Effector memory CD4-positive, alpha-beta T cell (primary cell): ENCODE measurements around the gene CBX7.

Experiments used
- DNase-seq, 3 donors: peaks; one replicate each; pipeline ENCODE4 v3.0.0-alpha.2; 2020
- H3K27ac ChIP-seq: 2 replicates; pipeline ENCODE4 v1.7.0; 2013; ENCODE audit warnings: mild to moderate bottlenecking, low read length, moderate library complexity; ENCODE audit not compliant: insufficient read depth, poor library complexity, severe bottlenecking
- H3K27me3 ChIP-seq: replicated peaks from 2 replicates; pipeline ENCODE4 v1.7.0; 2013; ENCODE audit warnings: mild to moderate bottlenecking, low read length; ENCODE audit not compliant: insufficient read depth, control insufficient read depth, poor library complexity, severe bottlenecking
- H3K36me3 ChIP-seq: 2 replicates; pipeline ENCODE4 v1.7.0; 2013; ENCODE audit warnings: mild to moderate bottlenecking, low read length, moderate library complexity; ENCODE audit not compliant: control insufficient read depth, insufficient read depth
- H3K4me1 ChIP-seq: 2 replicates; pipeline ENCODE4 v1.7.0; 2013; ENCODE audit warnings: low read length, mild to moderate bottlenecking; ENCODE audit not compliant: control insufficient read depth, insufficient read depth, poor library complexity, severe bottlenecking
- H3K4me3 ChIP-seq: 2 replicates; pipeline ENCODE4 v1.7.0; 2013; ENCODE audit warnings: low read length, low read depth, mild to moderate bottlenecking; ENCODE audit not compliant: insufficient read depth, poor library complexity, severe bottlenecking
- H3K9me3 ChIP-seq: 2 replicates; pipeline ENCODE4 v1.7.0; 2013; ENCODE audit warnings: mild to moderate bottlenecking, low read length, moderate library complexity; ENCODE audit not compliant: control insufficient read depth

CBX7 gene

DNA sequence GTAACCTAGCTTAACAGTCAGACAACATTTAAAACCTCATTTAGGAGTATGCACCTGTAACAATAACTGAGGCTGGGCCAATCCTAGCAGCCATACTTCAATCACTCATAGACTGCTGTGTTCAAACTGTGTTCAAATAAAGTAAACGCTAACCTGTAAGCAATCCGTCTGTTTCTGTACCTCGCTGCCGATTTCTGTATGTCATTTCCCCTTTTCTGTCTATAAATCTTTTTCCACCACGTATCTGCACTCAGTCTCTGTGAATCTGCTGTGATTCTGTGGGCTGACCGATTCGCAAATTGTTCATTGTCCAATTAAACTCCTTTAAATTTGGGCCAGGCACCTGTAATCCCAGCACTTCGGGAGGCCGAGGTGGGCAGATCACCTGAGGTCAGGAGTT is 43.1 kb downstream of the CBX7 start:
- Histone ChIP-seq H3K27ac (no peak overlapping the region), H3K27me3 (no peaks in the 10 kb centered on the region), H3K9me3 (no peaks in the 10 kb centered on the region), H3K4me3 (no peak overlapping the region), H3K36me3 (no peaks in the 10 kb centered on the region), H3K4me1 (no peaks in the 10 kb centered on the region)
- no peak for DNase-seq

DNA sequence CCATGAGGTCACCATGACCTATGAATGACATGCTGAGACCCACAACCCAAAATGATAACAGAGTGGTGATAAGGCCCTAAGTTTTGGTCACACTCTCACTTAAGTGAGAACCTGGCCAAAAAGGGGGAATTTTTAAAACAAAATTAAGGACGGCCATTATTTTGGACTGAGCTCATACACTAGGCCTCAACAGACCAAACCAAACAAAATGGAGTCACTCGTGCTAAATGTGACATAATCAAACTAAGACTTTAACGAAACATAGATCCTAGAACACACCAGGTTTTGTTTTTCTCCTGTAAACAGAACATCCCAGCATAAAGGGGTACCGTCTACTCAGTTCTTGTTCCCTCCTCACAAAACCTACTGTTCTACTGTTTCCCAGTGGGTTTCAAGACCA is 44.0 kb downstream of the CBX7 start:
- Histone ChIP-seq H3K4me1 (no peaks in the 10 kb centered on the region), H3K36me3 (no peaks in the 10 kb centered on the region), H3K4me3 (no peak overlapping the region), H3K27ac (no peak overlapping the region), H3K27me3 (no peaks in the 10 kb centered on the region), H3K9me3 (no peaks in the 10 kb centered on the region)
- no peak for DNase-seq

DNA sequence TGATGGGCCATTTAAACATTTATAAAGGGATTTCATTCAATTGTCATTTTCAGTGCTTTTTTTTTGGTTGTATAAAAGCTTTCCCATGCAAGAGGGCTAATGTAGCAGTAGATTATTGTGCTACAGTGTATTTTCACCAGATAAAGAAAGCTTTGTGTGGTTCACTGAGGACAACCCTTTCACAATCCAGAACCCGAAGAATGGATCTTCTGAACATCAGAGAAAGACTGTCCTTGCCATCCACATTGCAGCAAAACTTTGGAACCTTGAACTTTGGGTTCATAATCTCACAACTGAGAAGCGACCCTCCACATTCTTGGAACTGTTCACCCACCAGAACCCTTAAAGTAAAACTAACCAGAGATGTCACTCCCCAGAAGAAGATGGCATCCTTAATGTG is 46.2 kb downstream of the CBX7 start:
- H3K27ac ChIP-seq = no peak overlapping the region
- no peak overlapping the region for H3K4me3 ChIP-seq
- H3K4me1 ChIP-seq = no peaks in the 10 kb centered on the region
- no peaks in the 10 kb centered on the region for H3K9me3 ChIP-seq
- no peaks in the 10 kb centered on the region for H3K27me3 ChIP-seq
- no peaks in the 10 kb centered on the region for H3K36me3 ChIP-seq
- no peak for DNase-seq

DNA sequence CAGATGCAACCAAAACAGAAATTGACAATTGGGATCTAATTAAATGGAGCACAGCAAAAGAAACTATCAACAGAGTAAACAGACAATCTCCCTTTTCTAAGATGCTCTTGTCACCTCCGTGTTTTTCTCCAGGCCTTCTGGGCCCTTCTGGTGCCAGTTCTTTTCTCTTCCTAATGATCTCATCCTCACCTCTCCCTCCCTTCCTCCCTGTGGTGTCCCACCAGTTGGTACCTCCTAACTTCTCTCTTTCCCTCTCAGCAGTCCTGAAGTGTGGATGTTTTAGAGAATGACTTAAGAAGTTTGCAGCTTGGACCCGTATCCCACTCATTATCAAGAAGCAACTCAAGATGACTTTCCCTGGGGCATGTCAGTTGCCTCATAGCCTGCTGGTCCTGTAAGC is 49.0 kb downstream of the CBX7 start:
- peaks cover 14% of the 10 kb centered on the region for H3K4me1 ChIP-seq

DNA sequence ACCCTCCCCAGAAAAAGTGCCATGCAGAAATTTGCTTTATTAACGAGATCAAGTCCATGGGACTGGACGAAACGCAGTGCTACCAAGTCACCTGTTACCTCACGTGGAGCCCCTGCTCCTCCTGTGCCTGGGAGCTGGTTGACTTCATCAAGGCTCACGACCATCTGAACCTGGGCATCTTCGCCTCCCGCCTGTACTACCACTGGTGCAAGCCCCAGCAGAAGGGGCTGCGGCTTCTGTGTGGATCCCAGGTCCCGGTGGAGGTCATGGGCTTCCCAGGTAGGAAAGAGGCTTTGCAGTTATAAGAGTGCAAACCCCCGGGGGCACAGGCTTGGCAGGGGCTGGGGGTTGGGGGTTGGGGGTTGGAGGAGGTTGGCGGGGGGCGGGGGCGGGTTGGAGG is 51.3 kb downstream of the CBX7 start:
- no peaks in the 10 kb centered on the region for H3K9me3 ChIP-seq
- H3K4me1 ChIP-seq = peaks cover 36% of the 10 kb centered on the region
- H3K27ac ChIP-seq = no peak overlapping the region
- no peak overlapping the region for H3K4me3 ChIP-seq
- DNase-seq = no peak
- H3K36me3 ChIP-seq = no peaks in the 10 kb centered on the region
- no peaks in the 10 kb centered on the region for H3K27me3 ChIP-seq

More for the DNA sequence above, 49.0 kb downstream of the CBX7 start:
- H3K4me3 ChIP-seq = no peak overlapping the region
- H3K9me3 ChIP-seq = no peaks in the 10 kb centered on the region
- no peaks in the 10 kb centered on the region for H3K36me3 ChIP-seq
- no peak overlapping the region for H3K27ac ChIP-seq
- no peak for DNase-seq
- no peaks in the 10 kb centered on the region for H3K27me3 ChIP-seq

DNA sequence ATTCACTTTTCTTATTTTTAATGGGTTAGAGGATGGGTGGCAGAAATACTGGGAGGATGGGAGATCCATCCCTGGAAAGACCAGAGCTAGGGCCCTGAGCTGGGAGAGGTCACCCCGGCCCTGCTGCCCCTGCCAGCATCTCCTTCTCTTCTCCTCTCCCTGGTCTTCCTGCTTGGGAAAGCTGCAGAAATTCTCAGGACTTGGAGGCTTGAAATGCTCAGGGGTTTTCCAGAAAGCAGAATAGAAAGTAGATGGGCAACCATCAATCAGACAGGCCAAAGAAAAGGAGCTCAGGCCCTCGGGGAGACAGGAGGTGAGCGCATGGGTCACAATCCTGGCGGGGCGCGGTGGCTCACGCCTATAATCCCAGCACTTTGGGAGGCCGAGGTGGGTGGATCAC is 53.9 kb downstream of the CBX7 start:
- Histone ChIP-seq H3K27me3 (no peaks in the 10 kb centered on the region), H3K9me3 (no peaks in the 10 kb centered on the region), H3K4me1 (peaks cover 52% of the 10 kb centered on the region), H3K4me3 (no peak overlapping the region), H3K36me3 (no peaks in the 10 kb centered on the region), H3K27ac (peak overlapping the region; percentile 85)
- DNase-seq = no peak

DNA sequence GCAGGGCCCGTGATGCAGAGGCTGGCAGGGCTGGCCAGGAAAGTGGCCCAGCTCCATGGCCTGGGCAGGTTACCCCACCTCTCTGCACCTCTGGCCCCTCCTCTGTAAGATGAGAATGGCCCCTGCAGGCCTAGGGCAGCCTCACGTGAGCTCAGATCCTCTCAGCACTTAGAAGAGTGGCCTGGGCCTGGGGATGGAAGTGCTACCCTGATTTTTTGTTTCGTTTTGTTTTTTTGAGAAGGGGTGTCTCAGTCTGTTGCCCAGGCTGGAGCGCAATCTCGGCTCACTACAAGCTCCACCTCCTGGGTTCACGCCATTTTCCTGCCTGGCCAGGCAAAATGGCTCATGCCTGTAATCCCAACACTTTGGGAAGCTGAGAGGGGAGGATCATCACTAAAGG is 54.5 kb downstream of the CBX7 start:
- Histone ChIP-seq H3K27me3 (no peaks in the 10 kb centered on the region), H3K9me3 (no peaks in the 10 kb centered on the region), H3K4me3 (no peak overlapping the region), H3K27ac (peak overlapping the region; percentile 85), H3K4me1 (peaks cover 52% of the 10 kb centered on the region), H3K36me3 (no peaks in the 10 kb centered on the region)
- no peak for DNase-seq

DNA sequence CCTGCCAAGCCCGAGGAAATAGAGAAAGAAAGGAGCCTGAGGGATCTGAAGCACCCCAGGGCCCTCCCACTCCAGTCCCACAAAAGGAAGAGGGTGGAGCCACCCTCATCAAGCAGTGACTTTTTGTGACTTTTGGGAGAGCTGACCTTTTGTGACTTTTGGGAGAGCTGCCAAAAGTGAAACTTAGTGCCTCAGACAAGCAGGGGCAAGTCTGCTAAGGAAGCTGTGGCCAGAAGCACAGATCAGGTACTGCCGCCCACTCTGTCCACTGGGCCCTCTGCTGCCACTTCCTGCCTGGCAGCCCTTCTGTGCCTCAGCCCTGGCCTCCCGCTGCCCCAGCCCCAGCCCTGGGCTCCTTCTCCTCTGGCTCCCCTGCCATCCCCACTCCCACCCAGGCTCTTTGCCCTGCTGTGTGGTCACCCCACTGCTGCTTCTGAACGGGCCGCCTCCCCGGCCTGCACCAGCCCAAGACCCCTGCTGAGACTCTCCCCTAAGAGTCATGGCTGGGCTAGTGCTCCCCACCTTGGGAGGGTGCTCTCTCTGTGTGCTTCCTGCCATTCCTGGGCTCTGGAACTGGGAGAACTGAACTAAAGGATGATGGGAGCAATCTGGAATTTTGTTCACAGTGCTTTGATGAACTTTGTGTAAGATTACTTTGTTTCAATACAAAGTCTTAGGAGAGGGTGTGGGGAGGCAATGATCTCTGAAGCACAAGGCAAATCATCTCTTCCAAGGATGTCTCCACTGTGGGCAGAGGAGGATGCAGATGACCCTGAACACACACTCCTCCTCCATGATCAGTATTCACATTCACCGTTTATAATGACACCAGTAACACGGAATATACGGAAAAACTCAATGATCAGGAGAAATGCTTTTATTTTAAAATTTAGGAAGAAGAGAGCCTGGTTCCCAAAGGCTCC is 55.1 kb downstream of the CBX7 start, which contains the start of gene APOBEC3H:
Gene APOBEC3H, plus strand, starts transcription at position 147 of the 923 bp plus-strand sequence. CDS start 3,035 bp downstream, outside the sequence.
- H3K27me3 ChIP-seq = no peaks in the 10 kb centered on the region
- peaks cover 58% of the 10 kb centered on the region for H3K4me1 ChIP-seq
- no peaks in the 10 kb centered on the region for H3K36me3 ChIP-seq
- no peaks in the 10 kb centered on the region for H3K9me3 ChIP-seq
- peak within 1 kb of the TSS; percentile 85 for H3K27ac ChIP-seq
- peak within 1 kb of the TSS; percentile 5 for H3K4me3 ChIP-seq
- DNase-seq = no peak

DNA sequence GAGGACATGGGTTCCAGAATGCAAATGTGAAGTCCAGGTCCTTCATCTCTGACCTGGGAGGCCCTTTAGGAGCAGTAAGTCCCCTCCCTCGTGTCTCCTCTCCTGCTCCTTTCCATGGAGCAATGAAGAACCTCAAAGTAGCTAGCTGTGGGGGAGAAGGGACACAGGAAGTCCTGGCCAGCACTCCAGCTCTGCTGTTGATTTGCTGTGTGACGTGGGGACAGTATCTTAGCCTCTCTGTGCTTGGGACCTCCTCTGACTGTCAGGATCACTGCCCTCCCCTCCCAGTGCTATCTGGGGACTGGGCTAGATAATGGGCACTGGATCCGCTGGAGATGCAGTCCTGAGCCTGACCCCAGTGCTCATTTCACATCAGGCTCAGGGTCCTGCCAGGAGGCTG is 56.5 kb downstream of the CBX7 start:
- Histone ChIP-seq H3K9me3 (no peaks in the 10 kb centered on the region), H3K27me3 (no peaks in the 10 kb centered on the region), H3K27ac (peak overlapping the region; percentile 40), H3K36me3 (no peaks in the 10 kb centered on the region), H3K4me1 (peaks cover 72% of the 10 kb centered on the region), H3K4me3 (no peak overlapping the region)
- DNase-seq = no peak

DNA sequence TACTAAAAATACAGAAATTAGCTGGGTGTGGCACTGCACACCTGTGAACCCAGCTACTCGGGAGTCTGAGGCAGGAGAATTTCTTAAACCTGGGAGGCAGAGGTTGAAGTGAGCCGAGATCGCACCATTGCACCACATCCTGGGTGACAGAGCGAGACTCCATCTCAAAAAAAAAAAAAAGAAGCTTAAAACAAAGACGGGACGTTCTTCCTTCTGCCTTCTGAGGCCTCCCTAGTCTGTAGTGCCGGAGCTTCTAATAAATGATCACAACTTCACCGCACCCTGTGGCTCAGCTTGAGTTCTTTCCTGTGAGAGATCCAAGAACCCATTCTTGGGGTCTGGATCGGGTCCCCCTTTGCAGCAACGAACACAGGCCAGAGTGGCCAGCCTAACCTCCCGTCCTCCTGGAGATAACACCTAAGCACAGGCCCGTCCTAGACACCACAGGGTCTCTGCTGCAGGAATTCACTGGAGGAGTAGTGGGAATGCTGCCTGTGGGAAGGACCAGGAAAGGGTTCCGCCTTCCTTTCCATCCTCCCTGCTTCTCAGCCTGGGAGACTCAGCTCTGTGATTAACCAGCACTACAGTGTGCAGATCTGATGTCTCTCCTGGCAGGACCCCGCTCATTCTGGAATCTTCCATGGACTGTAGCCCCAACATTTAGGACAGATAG is 57.6 kb downstream of the CBX7 start:
- Histone ChIP-seq H3K4me1 (peaks cover 84% of the 10 kb centered on the region), H3K9me3 (no peaks in the 10 kb centered on the region), H3K4me3 (no peak overlapping the region), H3K27me3 (no peaks in the 10 kb centered on the region), H3K36me3 (no peaks in the 10 kb centered on the region), H3K27ac (peak overlapping the region; percentile 46)
- peak in 1 of 3 donors; percentile 42 for DNase-seq
